Stimulated activated CD4-positive, alpha-beta T cell treated with anti-CD3 and anti-CD28 coated beads, Interleukin-4, amount 100 ng/mL, for 48 hours (primary cell): ENCODE data around the gene PRELID2.
"Not testable (repeated sequence)": the region's sequence is repeated elsewhere in the genome, so short reads cannot be mapped to it uniquely, and the experiment has no call there.

ENCODE experiments used
- DNase-seq, 2 donors: peaks; one replicate each; pipeline ENCODE4 v3.0.0-alpha.2; 2020; ENCODE audit warnings: low read depth in 2 of 2

PRELID2 gene

GRCh38 chr5:145840458-145841132, 5.5 kb upstream of the PRELID2 start:
- DNase-seq: no peak

DNA sequence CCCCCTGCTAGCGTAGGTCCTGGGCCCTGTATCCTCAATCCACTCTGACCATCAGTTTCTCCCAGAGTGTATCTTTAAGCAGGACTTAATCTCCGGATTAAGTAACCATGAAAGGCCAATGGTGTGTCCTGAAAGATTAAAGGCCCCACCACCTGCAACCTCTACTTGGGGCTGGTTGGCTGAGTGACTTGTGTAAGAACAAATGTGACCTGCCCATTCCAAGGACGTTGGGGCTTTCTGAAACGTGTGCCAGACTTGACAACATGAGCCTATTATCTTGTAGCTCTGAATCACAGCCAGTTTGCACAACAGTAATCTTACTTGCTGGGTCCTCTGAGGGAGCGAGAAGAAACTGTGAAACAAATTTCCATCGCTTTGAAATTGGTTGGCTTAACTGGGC, 3.1 kb upstream of the PRELID2 start:
- no peak for DNase-seq

GRCh38 chr5:145836241-145836640, 1.1 kb upstream of the PRELID2 start:
- DNase-seq: not testable (repeated sequence)

- DNase-seq: no peak
These were observed 702 bp upstream of the PRELID2 start for GRCh38 chr5:145835848-145836239.

GRCh38 chr5:145834554-145834916, 607 bp downstream of the PRELID2 start:
- no peak for DNase-seq

DNA sequence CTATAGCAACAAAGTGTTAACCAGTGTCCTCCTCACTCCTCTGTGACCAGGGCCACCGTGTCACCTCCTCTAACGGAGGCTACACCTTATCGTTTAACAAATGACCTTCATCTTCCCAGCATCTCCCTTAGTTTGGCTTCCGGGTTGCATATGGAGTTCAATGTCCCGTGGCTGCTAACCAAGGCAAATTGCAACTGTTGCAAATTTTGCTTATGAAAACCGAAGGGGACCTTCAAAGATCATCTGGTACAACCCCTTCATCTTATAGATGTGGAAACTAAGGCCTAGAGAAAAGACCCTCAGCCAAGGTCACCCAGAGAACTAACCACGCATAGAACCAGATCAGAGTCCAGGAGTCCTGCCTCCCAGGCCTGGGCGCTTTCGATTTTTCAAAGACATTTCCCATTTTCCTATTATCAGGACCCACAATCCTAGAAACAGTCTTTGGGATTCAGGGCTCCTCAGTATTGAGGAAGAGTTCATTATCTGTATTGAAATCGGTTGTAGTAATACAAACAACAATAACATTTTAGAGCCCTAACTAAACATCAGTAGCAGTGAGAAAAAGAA, 1.4 kb downstream of the PRELID2 start:
- no peak for DNase-seq

DNA sequence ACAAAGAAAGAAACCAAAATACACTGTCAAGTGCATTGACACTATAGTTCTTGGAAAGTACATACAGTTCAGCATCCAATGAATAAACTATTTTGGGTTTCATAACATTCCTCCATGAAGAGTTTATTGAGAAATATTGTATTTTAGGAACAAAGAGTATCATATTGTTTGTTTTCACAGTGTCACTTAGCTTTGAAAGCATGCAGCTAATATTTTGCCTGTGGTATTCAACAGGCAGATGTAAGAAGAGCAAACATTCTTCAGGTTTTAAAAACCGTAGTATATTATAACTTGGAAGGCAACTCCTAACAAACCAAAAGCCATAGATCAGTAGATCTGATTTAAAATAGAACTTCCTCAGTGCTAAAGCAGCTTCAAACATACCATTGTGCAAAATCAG, 4.5 kb downstream of the PRELID2 start:
- DNase-seq: no peak

GRCh38 chr5:145829708-145830361, 5.3 kb downstream of the PRELID2 start:
- no peak for DNase-seq

- no peak for DNase-seq
These were observed 8.1 kb downstream of the PRELID2 start for GRCh38 chr5:145826895-145827674.

- DNase-seq: no peak
These were observed 9.4 kb downstream of the PRELID2 start for GRCh38 chr5:145825751-145826180.

GRCh38 chr5:145824040-145824439, 11.1 kb downstream of the PRELID2 start:
- DNase-seq: no peak

- DNase-seq: no peak
These were observed 16.5 kb downstream of the PRELID2 start for GRCh38 chr5:145818604-145819003.

- no peak for DNase-seq
These were observed 22.3 kb downstream of the PRELID2 start for GRCh38 chr5:145812877-145813276.

DNA sequence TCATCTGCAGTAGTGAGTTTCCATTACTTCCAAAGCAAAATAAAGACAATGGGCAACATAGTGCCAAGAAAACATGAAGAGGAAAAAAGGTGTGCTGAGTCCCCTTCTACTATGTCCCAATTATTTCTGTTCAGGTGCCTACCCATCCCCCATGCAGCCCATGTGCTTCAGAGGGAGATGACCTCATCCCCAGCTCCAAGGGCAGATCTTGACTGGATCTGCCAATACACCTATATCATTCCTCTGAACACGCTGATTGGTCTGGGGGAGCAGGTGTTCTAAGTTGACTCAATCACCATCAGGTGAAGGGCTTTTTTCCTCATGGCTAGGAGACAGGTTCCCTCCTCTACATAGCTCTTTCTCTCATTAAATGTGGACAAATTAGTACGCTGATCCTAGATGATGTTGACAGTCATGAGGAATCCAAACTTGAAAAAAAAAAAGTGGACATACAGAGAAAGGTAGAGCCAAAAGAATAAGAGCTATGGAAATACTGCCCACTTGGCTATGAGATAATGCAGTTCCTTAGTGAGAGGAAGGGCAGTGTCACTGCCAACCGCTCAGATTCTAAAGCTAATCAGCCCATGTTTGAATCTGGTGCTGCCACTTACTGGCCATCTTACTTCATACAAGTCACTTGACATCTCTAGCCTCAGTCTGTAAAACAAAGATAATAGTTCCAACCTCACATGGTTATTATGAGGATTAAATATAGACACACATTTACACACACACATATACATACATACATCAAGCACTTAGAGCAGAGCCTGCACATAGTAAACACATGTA, 23.1 kb downstream of the PRELID2 start:
- DNase-seq: no peak

DNA sequence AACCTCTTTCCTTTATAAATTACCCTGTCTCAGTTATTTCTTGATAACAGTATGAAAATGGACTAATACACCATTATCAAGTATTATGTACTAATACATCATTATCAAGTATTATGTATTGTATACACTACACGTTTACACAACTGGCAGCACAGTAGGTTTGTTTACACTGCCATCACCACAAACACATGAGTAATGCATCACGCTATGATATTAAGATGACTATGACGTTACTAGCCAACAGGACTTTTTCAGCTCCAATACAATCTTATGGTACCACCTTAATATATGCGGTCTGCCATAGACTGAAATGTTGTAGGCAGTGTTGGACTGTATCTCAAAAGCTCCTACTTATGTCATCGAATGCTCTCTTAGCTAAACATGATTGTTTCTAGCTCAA, 28.2 kb downstream of the PRELID2 start:
- DNase-seq: no peak

GRCh38 chr5:145805819-145806218, 29.3 kb downstream of the PRELID2 start:
- no peak for DNase-seq

- DNase-seq: no peak
These were observed 30.4 kb downstream of the PRELID2 start for GRCh38 chr5:145804701-145805100.

DNA sequence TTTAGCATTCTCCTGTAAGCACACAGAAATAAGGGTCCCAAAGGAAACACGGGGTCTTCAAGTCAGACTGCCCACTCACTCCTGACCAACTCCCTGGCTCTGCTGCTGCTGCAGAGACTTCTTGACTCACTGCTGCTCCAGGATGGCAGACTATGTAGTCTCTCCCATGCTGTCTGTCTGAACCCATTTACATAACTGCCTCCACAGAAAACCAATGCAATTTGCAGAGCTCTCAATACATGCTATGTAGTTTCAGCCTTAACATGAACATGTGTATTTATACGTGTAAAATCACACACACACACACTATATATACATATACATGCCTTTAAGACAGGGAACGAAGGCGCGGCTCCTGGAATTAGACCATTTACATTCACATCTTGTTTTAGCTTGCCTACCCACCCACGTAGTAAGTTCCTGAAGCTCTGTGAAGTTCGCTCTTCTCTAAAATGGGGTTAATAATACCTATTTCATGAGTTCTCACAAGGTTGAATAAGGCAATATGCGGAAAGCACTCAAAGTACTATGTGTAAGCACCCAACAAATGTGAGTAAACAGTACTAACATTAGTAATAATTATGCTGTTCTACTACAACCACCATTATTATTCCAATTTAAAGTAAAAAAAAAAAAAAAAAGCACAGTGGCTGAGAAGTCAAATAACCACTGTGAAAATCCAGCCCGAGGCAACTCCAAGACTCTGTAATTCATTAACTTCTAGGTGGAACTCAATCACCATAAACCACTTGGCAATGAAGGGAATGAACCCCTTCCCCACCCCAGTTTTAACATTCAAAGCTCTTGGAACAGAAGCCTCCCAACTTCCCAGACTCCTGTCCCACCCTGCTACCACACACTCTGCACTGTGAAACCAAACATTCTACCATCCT, 31.8 kb downstream of the PRELID2 start:
- no peak for DNase-seq

- no peak for DNase-seq
These were observed 33.9 kb downstream of the PRELID2 start for GRCh38 chr5:145801195-145801594.

- no peak for DNase-seq
These were observed 35.0 kb downstream of the PRELID2 start for GRCh38 chr5:145800181-145800580.

GRCh38 chr5:145798503-145798902, 36.6 kb downstream of the PRELID2 start:
- DNase-seq: not testable (repeated sequence)
